Muscle of back (tissue), 10 donors: ENCODE results near the gene RFC1. TPM values are rescaled to one million over a fixed set of nuclear protein-coding genes. Genes with fewer than 3 reads are reported as not detected.

Experiments
- polyA plus RNA-seq, 10 donors: library from polyadenylated mRNA; unstranded; fragments of 120-200 nt; gene quantifications; one replicate each; pipeline ENCODE4 v1.2.1, GENCODE V29; 2013; ENCODE audit not compliant: insufficient read length in 10 of 10

RFC1 gene
- polyA plus RNA-seq, 10 donors, result 24.1 to 42.5 (median 34.4) TPM

Other genes starting within 250 kb of the RFC1 start
- 10 to 100 TPM; 15.6 to 32.6 (median 20.4) TPM for gene WDR19, start 183.8 kb downstream of the RFC1 start, polyA plus RNA-seq
- gene KLB, start 40.6 kb upstream of the RFC1 start, polyA plus RNA-seq, result under 1 TPM; 0.05 to 0.13 (median 0.07) TPM
- gene RPL9, start 92.6 kb upstream of the RFC1 start, polyA plus RNA-seq, result 1,000 to 10,000 TPM; 1,117 to 3,684 (median 2,175) TPM
- gene LIAS, start 92.7 kb upstream of the RFC1 start, polyA plus RNA-seq, result 10 to 100 TPM; 16.2 to 33.7 (median 25.3) TPM
- 10 to 100 TPM; 38.7 to 66.1 (median 50.0) TPM for gene UGDH, start 161.1 kb upstream of the RFC1 start, polyA plus RNA-seq